Activated T-cell treated with anti-CD3 and anti-CD28 coated beads, Interleukin-2, amount 50 U/mL, for 1 hour (primary cell): ENCODE data around the gene GDPD5.
"Not testable (repeated sequence)": the region's sequence is repeated elsewhere in the genome, so short reads cannot be mapped to it uniquely, and the experiment has no call there.

Experiments
- DNase-seq: peaks from one replicate; pipeline ENCODE4 v3.0.0-alpha.2; 2020

Gene GDPD5

GRCh38 chr11:75423721-75424120 is 102.0 kb downstream of the GDPD5 start:
- no peak for DNase-seq

GRCh38 chr11:75422248-75423231 is 103.2 kb downstream of the GDPD5 start:
- no peak for DNase-seq

- DNase-seq: no peak
Measured at GRCh38 chr11:75421902-75422247, 103.9 kb downstream of the GDPD5 start.

- no peak for DNase-seq
Measured at GRCh38 chr11:75421035-75421602, 104.6 kb downstream of the GDPD5 start.

GRCh38 chr11:75420224-75421034 is 105.3 kb downstream of the GDPD5 start:
- no peak for DNase-seq

- DNase-seq: no peak
Measured at GRCh38 chr11:75413864-75414263, 111.9 kb downstream of the GDPD5 start.

GRCh38 chr11:75413146-75413545 is 112.6 kb downstream of the GDPD5 start:
- DNase-seq: not testable (repeated sequence)

GRCh38 chr11:75409971-75410370 is 115.8 kb downstream of the GDPD5 start:
- not testable (repeated sequence) for DNase-seq

GRCh38 chr11:75408957-75409219 is 116.9 kb downstream of the GDPD5 start:
- DNase-seq: no peak

GRCh38 chr11:75406338-75406777 is 119.4 kb downstream of the GDPD5 start:
- DNase-seq: no peak

GRCh38 chr11:75403983-75404658 is 121.6 kb downstream of the GDPD5 start:
- no peak for DNase-seq

GRCh38 chr11:75403037-75403436 is 122.7 kb downstream of the GDPD5 start:
- DNase-seq: no peak

GRCh38 chr11:75402002-75402773 is 123.6 kb downstream of the GDPD5 start:
- no peak for DNase-seq

- DNase-seq: no peak
Measured at GRCh38 chr11:75400146-75400865, 125.4 kb downstream of the GDPD5 start.

- peak; percentile 87 for DNase-seq
Measured at GRCh38 chr11:75399344-75400145, 126.2 kb downstream of the GDPD5 start, which contains the start of gene RPS3. TSS of gene RPS3 (plus strand) at chr11:75399518. CDS start at chr11:75399548, 30 bp downstream.

- DNase-seq: no peak
Measured at GRCh38 chr11:75398906-75399305, 126.8 kb downstream of the GDPD5 start.

- no peak for DNase-seq
Measured at GRCh38 chr11:75394085-75394840, 131.5 kb downstream of the GDPD5 start.

GRCh38 chr11:75389925-75390324 is 135.8 kb downstream of the GDPD5 start:
- DNase-seq: no peak

GRCh38 chr11:75389276-75389605 is 136.5 kb downstream of the GDPD5 start:
- no peak for DNase-seq
